Cardiac septum (tissue), 1 donor: ENCODE data around the gene MYLK2. TPM values are rescaled to one million over a fixed set of nuclear protein-coding genes. Genes with fewer than 3 reads are reported as not detected.
A peak's percentile ranks its signal among the peaks of the same experiment; 100 is the strongest.

Experiments used
- DNase-seq: peaks from one replicate; pipeline ENCODE4 v3.0.0-alpha.2; 2020; ENCODE audit warnings: low spot score
- intact Hi-C: fragments of 100-400 bp; cut with DNase I; formaldehyde crosslinking; loops from one replicate; pipeline ENCODE4 v1.14.0; 2022
- total RNA-seq: library from RNA; stranded (reverse); fragmentation: NEBNext Ultra II Directional; extraction: Animal tissue kit (Norgen Biotek cat#: 25700); gene quantifications from one replicate; pipeline ENCODE4 v1.2.1, GENCODE V29; 2021
- donor health status: DM: no; HTN: no; CAD: no.

MYLK2 gene
- total RNA-seq, 1 donor from 2014 or later: 0.11 TPM

DNA sequence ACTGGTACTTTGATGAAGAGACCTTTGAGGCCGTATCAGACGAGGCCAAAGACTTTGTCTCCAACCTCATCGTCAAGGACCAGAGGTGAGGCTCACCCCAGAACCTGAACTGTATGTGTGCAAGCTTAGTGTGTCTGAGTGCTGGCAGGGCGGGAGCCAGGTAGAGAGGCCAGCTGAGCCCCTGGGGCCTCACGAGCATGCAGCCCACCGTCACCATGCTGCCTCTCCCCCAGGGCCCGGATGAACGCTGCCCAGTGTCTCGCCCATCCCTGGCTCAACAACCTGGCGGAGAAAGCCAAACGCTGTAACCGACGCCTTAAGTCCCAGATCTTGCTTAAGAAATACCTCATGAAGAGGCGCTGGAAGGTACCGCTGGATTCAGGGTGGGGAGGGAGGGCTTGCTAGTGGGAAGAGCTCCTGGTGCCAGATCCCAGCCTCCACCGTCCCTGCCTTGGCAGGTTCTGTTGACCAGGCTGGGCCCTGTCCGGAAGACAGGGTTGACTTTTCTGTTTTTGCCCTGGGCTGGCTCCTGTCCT, 12.7 kb downstream of the MYLK2 start:
- intact Hi-C loops: loop anchor here (10.0 kb wide), 1 partner anchor 167 kb away; no protein-coding TSS in a partner anchor
- no peak for DNase-seq

DNA sequence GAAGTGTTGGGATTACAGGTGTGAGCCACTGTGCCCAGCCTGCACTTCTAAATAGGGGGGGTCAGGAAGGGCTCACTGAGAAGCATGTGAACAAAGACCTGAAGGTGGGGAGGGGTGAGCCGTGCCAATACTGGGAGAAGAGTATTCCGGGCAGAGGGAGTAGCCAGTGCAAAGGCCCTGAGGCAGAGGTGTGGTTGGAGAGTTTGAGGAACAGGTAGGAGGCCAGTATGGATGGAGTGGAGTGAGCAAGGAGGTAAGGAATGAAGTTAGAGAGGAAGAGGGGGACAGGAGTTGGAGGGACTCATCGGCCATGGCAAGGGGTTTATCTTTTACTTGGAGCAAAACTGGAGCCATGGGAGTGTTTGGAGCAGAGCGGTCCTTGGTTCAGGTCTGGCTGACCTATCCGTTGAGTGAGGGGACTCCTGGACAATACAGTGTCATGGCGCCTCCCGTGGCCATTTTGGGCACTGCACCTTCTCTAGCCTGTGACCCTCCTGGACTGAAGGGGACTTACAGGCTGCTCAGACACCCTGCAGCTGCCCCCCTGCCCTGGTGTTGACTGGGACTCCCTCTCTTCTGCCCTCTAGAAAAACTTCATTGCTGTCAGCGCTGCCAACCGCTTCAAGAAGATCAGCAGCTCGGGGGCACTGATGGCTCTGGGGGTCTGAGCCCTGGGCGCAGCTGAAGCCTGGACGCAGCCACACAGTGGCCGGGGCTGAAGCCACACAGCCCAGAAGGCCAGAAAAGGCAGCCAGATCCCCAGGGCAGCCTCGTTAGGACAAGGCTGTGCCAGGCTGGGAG, 14.2 kb downstream of the MYLK2 start:
- intact Hi-C loops: loop anchor here (10.0 kb wide), 1 partner anchor 169 kb away; no protein-coding TSS in a partner anchor
- DNase-seq: no peak

DNA sequence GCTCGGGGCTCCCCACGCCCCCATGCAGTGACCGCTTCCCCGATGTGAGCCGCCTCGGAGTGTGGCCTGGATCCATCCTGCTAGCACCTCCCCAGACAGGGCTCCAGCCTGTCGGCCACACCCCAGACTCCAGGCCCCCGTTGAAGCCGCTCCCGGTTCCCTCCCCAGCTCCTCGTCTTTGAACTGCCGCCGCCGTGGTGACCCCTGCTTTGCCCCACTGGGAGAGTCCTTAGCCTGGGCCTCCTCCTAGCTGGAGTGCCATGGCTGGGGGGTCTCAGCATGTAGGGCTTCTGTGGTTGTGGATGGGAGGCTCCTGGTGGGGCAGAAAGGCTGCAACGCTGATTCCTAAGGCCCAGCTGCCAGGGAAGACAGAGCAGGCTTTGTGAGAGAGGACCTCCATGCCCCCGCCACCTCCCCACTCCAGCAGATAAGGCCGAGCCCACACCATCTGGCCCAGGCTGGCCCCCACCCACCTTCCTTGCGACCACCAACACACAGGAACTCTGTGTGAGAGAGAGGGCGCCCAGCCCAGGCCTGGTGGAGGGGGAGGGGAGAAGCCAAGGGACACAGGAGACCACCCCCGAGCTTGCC, 14.9 kb downstream of the MYLK2 start:
- intact Hi-C loops: loop anchor here (10.0 kb wide), 1 partner anchor 169 kb away; no protein-coding TSS in a partner anchor

DNA sequence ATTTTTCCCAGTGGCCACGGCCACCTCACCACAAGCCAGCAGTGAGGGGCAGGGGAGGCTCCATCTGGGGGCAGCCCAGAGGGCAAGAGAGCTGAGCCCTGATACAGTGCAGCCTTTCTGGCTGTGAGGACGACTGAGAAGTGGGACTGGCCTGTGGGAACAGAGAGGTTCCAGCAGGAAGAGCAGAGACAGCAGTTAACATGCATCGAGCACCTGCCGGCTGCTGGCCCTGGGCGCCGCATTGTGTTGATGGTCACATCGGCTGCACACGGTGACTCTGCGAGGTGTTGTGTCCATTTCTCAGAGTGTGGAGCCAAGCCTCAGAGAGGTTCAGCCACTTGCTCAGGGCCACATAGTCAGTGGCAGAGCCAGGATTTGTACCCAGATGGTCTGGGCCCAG, 16.4 kb downstream of the MYLK2 start:
- intact Hi-C loops: loop anchor here (10.0 kb wide), 1 partner anchor 171 kb away; no protein-coding TSS in a partner anchor
- DNase-seq: no peak

More for the DNA sequence above, 14.9 kb downstream of the MYLK2 start:
- DNase-seq: no peak

DNA sequence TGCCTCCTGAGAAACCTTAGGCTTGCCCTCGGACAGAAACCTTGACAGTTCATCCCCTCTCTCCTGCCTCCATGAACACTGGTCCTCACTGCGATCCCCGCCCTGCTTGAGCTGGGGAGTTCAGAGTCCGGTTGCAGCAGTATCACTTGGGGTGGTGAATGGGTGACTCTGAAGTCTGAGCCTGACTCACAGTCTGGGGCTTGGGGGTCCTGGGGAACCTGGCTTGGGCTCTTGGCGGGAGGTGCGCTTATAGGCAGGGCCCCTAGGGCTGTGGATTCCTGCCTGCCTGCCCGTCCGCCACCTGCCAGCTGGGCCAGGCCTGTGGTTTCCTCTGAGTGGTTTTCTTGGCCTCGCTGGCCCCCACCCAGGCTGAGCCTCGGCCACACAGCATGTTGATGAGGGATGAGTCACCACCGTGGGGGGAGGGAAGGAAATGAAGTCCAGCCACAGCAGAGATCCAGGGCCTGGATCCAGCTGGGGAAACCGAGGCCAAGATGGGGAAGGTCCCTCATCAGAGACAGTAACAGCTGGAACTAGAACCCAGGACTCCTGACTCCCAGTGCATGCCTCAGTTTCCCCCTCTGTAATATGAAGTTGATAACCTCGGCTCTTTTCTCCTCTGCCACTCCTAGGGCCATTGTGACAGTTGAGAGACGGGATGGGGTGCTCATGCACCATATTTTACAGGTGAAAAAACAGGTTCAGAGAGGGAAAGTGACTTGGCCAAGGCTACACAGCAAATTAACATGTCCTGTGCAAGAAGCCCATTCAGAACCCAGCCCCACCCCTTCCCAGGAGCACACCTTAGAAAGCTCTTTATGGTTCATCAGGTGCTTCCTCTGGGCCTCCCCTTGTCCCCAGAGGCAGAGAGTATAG, 17.1 kb downstream of the MYLK2 start:
- DNase-seq: peak; percentile 88
- intact Hi-C loops: loop anchor here (10.0 kb wide), 1 partner anchor 171 kb away; no protein-coding TSS in a partner anchor

GRCh38 chr20:31836853-31837608, 17.9 kb downstream of the MYLK2 start:
- intact Hi-C loops: loop anchor here (10.0 kb wide), 1 partner anchor 172 kb away; no protein-coding TSS in a partner anchor
- DNase-seq: no peak

DNA sequence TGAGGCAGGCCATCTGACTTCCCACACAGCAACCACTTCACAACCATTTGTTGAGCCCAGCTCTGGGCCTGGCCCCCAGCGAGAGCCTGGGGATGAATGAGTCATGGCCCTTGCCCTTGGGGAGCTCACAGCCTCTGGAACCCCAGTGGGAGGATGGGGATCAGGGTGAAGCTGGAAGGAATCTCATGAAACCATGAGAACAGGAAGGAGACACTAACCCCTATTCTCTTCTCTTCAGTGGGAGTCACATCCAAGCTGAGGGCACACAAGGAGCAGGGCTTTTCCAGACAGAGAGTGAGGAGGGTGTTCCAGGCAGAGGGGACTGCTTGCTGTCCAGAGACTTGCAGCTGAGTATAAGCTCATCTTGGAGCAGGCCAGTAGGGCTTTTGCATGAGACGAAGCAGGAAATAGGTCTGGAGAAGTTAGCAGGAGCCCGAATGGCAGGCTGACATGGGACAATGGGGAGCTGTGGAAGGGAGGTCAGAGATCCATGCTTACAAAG, 18.8 kb downstream of the MYLK2 start:
- intact Hi-C loops: loop anchor here (10.0 kb wide), 1 partner anchor 173 kb away; no protein-coding TSS in a partner anchor
- DNase-seq: no peak

GRCh38 chr20:31838646-31839292, 19.6 kb downstream of the MYLK2 start:
- intact Hi-C loops: loop anchor here (10.0 kb wide), 1 partner anchor 174 kb away; no protein-coding TSS in a partner anchor
- no peak for DNase-seq

- intact Hi-C loops: loop anchor here (10.0 kb wide), 1 partner anchor 175 kb away; no protein-coding TSS in a partner anchor
- no peak for DNase-seq
Observed at GRCh38 chr20:31839782-31840487, 20.8 kb downstream of the MYLK2 start.

- no peak for DNase-seq
- intact Hi-C loops: no loop called here
Observed at GRCh38 chr20:31840906-31841816, 22.0 kb downstream of the MYLK2 start.

DNA sequence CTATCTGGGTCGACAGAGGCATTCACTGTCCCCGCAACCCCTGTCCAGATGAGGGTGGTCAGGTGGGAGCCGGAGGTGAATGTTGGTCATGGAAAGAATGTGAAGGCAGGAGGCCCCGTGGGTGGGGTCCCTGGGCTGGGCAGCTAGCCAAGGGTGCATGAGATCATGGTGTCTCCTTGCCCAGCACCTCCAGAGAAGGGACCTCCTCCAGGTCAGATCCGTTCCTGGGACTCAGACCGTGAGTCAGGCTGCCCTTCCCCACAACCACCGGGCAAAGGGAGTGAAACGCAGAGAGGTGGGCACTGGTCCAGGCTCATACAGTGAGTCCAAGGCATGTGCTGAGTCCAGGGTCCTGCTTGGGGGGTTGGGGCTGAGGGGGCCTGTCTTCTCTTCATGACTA, 22.8 kb downstream of the MYLK2 start:
- intact Hi-C loops: no loop called here
- no peak for DNase-seq

- peak; percentile 84 for DNase-seq
- intact Hi-C loops: no loop called here
Observed at GRCh38 chr20:31842471-31843157, 23.5 kb downstream of the MYLK2 start.

GRCh38 chr20:31843288-31843687, 24.1 kb downstream of the MYLK2 start:
- no peak for DNase-seq
- intact Hi-C loops: no loop called here

- no peak for DNase-seq
- intact Hi-C loops: loop anchor here (2.0 kb wide), 1 partner anchor 21 kb away; no protein-coding TSS in a partner anchor
Observed at GRCh38 chr20:31843881-31844280, 24.7 kb downstream of the MYLK2 start.

- DNase-seq: no peak
- intact Hi-C loops: loop anchor here (2.0 kb wide), 1 partner anchor 22 kb away; no protein-coding TSS in a partner anchor
Observed at GRCh38 chr20:31844737-31845299, 25.7 kb downstream of the MYLK2 start.
